Right atrium auricular region (tissue), 2 donors: ENCODE measurements around the gene RFX5. TPM values are rescaled to one million over a fixed set of nuclear protein-coding genes. Genes with fewer than 3 reads are reported as not detected.
A peak's percentile ranks its signal among the peaks of the same experiment; 100 is the strongest.

Source experiments
- DNase-seq: peaks from one replicate; pipeline ENCODE4 v3.0.0-alpha.2; 2019; ENCODE audit warnings: low spot score
- H3K27ac ChIP-seq, 2 donors: fragments of 200-600 bp; sonication (generic); 1 replicate in 1 of 2; 2 replicates in 1 of 2; pipeline ENCODE4 v1.5.1; 2016 to 2019
- H3K27me3 ChIP-seq, 2 donors: fragments of 200-600 bp; sonication (generic); one replicate each; pipeline versions ENCODE4 v1.5.1 to v1.6.0; 2017 to 2019
- H3K36me3 ChIP-seq: fragments of 200-600 bp; sonication (generic); one replicate; pipeline ENCODE4 v1.5.1; 2016
- H3K4me1 ChIP-seq, 2 donors: fragments of 200-600 bp; sonication (generic); one replicate each; pipeline versions ENCODE4 v1.5.1 to v1.6.0; 2017 to 2019
- H3K4me3 ChIP-seq, 2 donors: fragments of 200-600 bp; sonication (generic); 1 replicate in 1 of 2; 2 replicates in 1 of 2; pipeline ENCODE4 v1.5.1; 2017 to 2019; ENCODE audit warnings: mild to moderate bottlenecking in 1 of 2, moderate library complexity in 1 of 2
- H3K9me3 ChIP-seq, 2 donors: fragments of 200-600 bp; sonication (generic); one replicate each; pipeline ENCODE4 v1.5.1; 2019
- CTCF ChIP-seq, 2 donors: fragments of 200-600 bp; sonication (generic); IDR thresholded peaks; one replicate each; pipeline ENCODE4 v1.5.1; 2019; ENCODE audit warnings: antibody characterized with exemption in 2 of 2
- total RNA-seq, 2 donors: library from RNA; depleted of rRNA; stranded (reverse); fragments of >200 nt; gene quantifications; one replicate each; pipeline ENCODE4 v1.1.0, GENCODE V29; 2016

The RFX5 gene
- total RNA-seq, 2 donors from 2014 or later = 17.9 to 20.2 TPM

GRCh38 chr1:151347523-151348246 lies 633 bp upstream of the RFX5 start:
- Histone ChIP-seq H3K4me3 (peak overlapping the region; percentile 63 to 73), H3K9me3 (no peaks in the 10 kb centered on the region), H3K27ac (peak overlapping the region; percentile 89 to 91), H3K27me3 (no peaks in the 10 kb centered on the region), H3K36me3 (peaks cover 25% of the 10 kb centered on the region), H3K4me1 (peaks cover 0 to 17% of the 10 kb centered on the region in 2 donors)
- DNase-seq = no peak
- no peak for TF ChIP-seq CTCF (IDR thresholded peaks at IDR 0.05)

GRCh38 chr1:151346082-151346768 lies 827 bp downstream of the RFX5 start:
- peak overlapping the region; percentile 63 to 73 for H3K4me3 ChIP-seq
- DNase-seq = no peak
- H3K36me3 ChIP-seq = peaks cover 34% of the 10 kb centered on the region
- peak overlapping the region; percentile 89 to 91 for H3K27ac ChIP-seq
- no peaks in the 10 kb centered on the region for H3K27me3 ChIP-seq
- no peaks in the 10 kb centered on the region for H3K9me3 ChIP-seq
- TF ChIP-seq CTCF (IDR thresholded peaks at IDR 0.05) = no peak
- H3K4me1 ChIP-seq = peaks cover 0 to 17% of the 10 kb centered on the region in 2 donors

GRCh38 chr1:151344291-151344690 lies 2.8 kb downstream of the RFX5 start:
- Histone ChIP-seq H3K4me3 (no peak overlapping the region), H3K4me1 (peaks cover 0 to 22% of the 10 kb centered on the region in 2 donors), H3K36me3 (peaks cover 34% of the 10 kb centered on the region), H3K9me3 (no peaks in the 10 kb centered on the region), H3K27me3 (no peaks in the 10 kb centered on the region), H3K27ac (no peak overlapping the region)
- DNase-seq = no peak
- TF ChIP-seq CTCF (IDR thresholded peaks at IDR 0.05) = no peak

- peaks cover 34% of the 10 kb centered on the region for H3K36me3 ChIP-seq
- H3K27me3 ChIP-seq = no peaks in the 10 kb centered on the region
- no peak for TF ChIP-seq CTCF (IDR thresholded peaks at IDR 0.05)
- no peak overlapping the region for H3K4me3 ChIP-seq
- H3K9me3 ChIP-seq = no peaks in the 10 kb centered on the region
- no peak overlapping the region for H3K27ac ChIP-seq
- peaks cover 0 to 22% of the 10 kb centered on the region in 2 donors for H3K4me1 ChIP-seq
- DNase-seq = no peak
These were observed 3.5 kb downstream of the RFX5 start for GRCh38 chr1:151343587-151343986.

- DNase-seq = no peak
- Histone ChIP-seq H3K36me3 (peaks cover 34% of the 10 kb centered on the region), H3K9me3 (no peaks in the 10 kb centered on the region), H3K27ac (no peak overlapping the region), H3K4me3 (no peak overlapping the region), H3K27me3 (no peaks in the 10 kb centered on the region), H3K4me1 (peaks cover 0 to 19% of the 10 kb centered on the region in 2 donors)
- no peak for TF ChIP-seq CTCF (IDR thresholded peaks at IDR 0.05)
These were observed 4.5 kb downstream of the RFX5 start for GRCh38 chr1:151342569-151342968.
